HL-60/S4 (cell line): ENCODE measurements around the gene GSE1.

Experiments
- in situ Hi-C: fragments of 300-500 bp; cut with MboI; formaldehyde crosslinking; loops from 2 replicates; pipeline ENCODE4 v1.14.3; 2022; ENCODE audit warnings: low sequenced_read_pairs

Gene GSE1

GRCh38 chr16:85612801-85613603 lies at the start of gene GSE1:
Gene GSE1 (plus strand): TSS chr16:85613322. CDS start chr16:85613392, 70 bp downstream.
- in situ Hi-C loops, result no loop called here

- in situ Hi-C loops, result no loop called here
Observed at GRCh38 chr16:85563515-85564276, 49.4 kb upstream of the GSE1 start.

- in situ Hi-C loops, result no loop called here
Observed at GRCh38 chr16:85564277-85565051, 48.7 kb upstream of the GSE1 start.

GRCh38 chr16:85565340-85565739 lies 47.8 kb upstream of the GSE1 start:
- in situ Hi-C loops, result no loop called here

- in situ Hi-C loops, result no loop called here
Observed at GRCh38 chr16:85565801-85566526, 47.2 kb upstream of the GSE1 start.

GRCh38 chr16:85566561-85567100 lies 46.5 kb upstream of the GSE1 start:
- in situ Hi-C loops, result no loop called here

- in situ Hi-C loops, result no loop called here
Observed at GRCh38 chr16:85567101-85567866, 45.8 kb upstream of the GSE1 start.

GRCh38 chr16:85567935-85568334 lies 45.2 kb upstream of the GSE1 start:
- in situ Hi-C loops, result no loop called here

- in situ Hi-C loops, result no loop called here
Observed at GRCh38 chr16:85568519-85568918, 44.6 kb upstream of the GSE1 start.

- in situ Hi-C loops, result no loop called here
Observed at GRCh38 chr16:85569039-85569614, 44.0 kb upstream of the GSE1 start.

GRCh38 chr16:85569615-85570212 lies 43.4 kb upstream of the GSE1 start:
- in situ Hi-C loops, result no loop called here

GRCh38 chr16:85570213-85570734 lies 42.8 kb upstream of the GSE1 start:
- in situ Hi-C loops, result no loop called here

GRCh38 chr16:85570735-85571562 lies 42.2 kb upstream of the GSE1 start:
- in situ Hi-C loops, result no loop called here

- in situ Hi-C loops, result no loop called here
Observed at GRCh38 chr16:85571563-85571812, 41.6 kb upstream of the GSE1 start.

GRCh38 chr16:85571813-85572619 lies 41.1 kb upstream of the GSE1 start:
- in situ Hi-C loops, result no loop called here

GRCh38 chr16:85573045-85573695 lies 40.0 kb upstream of the GSE1 start:
- in situ Hi-C loops, result no loop called here
